MM.1S (cell line): ENCODE measurements around the gene TENM4.

Experiments used
- EZH2 ChIP-seq: fragments of 300-600 bp; sonication (generic); optimal IDR thresholded peaks from 2 replicates; pipeline ENCODE3; 2017; ENCODE audit warnings: low read depth, mild to moderate bottlenecking, antibody characterized with exemption, low read length, mixed read lengths
- EZH2phosphoT487 ChIP-seq: fragments of 300-600 bp; sonication (generic); IDR thresholded peaks from 2 replicates; pipeline ENCODE4 v1.6.1; 2018; ENCODE audit warnings: antibody characterized with exemption, low read length
- TF ChIP-seq, protein P1 (sequence below): fragments of 300-600 bp; sonication (generic); IDR thresholded peaks from 2 replicates; pipeline ENCODE4 v1.5.1; 2016; ENCODE audit warnings: antibody characterized with exemption, low read length, mixed read lengths

DNA sequence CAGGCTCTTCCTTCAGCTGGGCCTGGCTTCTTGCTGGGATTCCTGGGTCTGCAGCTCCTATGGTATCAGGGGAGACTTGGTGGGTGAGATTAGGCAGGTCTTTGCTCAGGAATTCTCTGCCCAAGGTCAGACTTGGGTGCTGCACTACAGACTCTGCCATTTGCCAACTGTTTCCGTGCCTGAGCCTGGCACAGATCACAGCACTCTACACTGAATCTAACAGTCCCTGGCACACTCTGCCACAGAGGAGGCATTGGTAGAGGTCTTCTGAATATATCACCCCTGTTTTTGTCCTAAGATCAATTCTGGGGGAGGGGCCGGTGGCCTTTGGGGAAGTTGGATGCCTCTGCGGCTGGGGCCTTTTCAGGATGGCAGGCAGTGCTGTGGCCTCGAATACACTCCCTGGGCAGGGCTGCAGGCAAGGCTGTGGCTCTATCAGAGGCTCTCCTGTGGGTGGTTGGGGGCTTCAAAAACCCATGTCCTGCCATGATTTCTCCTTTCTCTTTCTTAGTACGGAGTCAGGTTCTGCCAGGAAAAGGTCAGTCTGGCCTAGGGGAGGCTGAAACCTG, 751.2 kb downstream of the TENM4 start:
- TF ChIP-seq, protein P1, sequence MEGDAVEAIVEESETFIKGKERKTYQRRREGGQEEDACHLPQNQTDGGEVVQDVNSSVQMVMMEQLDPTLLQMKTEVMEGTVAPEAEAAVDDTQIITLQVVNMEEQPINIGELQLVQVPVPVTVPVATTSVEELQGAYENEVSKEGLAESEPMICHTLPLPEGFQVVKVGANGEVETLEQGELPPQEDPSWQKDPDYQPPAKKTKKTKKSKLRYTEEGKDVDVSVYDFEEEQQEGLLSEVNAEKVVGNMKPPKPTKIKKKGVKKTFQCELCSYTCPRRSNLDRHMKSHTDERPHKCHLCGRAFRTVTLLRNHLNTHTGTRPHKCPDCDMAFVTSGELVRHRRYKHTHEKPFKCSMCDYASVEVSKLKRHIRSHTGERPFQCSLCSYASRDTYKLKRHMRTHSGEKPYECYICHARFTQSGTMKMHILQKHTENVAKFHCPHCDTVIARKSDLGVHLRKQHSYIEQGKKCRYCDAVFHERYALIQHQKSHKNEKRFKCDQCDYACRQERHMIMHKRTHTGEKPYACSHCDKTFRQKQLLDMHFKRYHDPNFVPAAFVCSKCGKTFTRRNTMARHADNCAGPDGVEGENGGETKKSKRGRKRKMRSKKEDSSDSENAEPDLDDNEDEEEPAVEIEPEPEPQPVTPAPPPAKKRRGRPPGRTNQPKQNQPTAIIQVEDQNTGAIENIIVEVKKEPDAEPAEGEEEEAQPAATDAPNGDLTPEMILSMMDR: no peak
- TF ChIP-seq EZH2 (no peak), EZH2phosphoT487 (no peak)
